ENCODE results near the gene ANLN. TPM values are rescaled to one million over a fixed set of nuclear protein-coding genes. Genes with fewer than 3 reads are reported as not detected.

The ANLN gene
- total and polyA plus RNA-seq, 7 experiments from 2014 or later = 0.30 to 48.6 (median 0.63) TPM; not detected in 1

DNA sequence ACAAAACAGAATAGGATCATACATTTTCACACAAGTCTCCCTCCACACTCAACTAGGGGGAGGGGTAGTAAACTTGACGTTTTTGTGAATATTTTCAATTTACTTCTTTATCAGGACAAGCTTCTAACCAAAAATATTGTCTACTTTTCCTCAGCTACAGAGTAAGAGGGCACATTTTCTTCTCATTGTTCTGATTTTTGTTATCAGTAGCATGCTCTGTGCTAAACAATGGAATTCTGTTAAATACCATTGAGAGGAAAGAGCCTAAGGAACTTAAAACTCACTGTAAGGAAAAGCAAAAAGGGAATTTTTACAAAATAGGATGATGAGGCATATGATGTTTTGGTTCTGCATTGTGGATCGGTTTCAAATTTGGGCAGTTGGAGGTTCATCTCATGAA is 41.2 kb downstream of the ANLN start:
- Histone ChIP-seq H3K36me3 (ENCODE audit: control insufficient read depth in 2 of 3, insufficient read depth in 3 of 3, low read length in 3 of 3) (no peaks in the 10 kb centered on the region), H3K9me3 (ENCODE audit: control insufficient read depth in 2 of 3, low read length in 3 of 3) (no peaks in the 10 kb centered on the region), H3K27ac (ENCODE audit: low read depth, low read length) (no peak overlapping the region), H3K4me1 (ENCODE audit: control insufficient read depth in 2 of 2, insufficient read depth in 2 of 2, low read length in 2 of 2) (no peaks in the 10 kb centered on the region), H3K27me3 (ENCODE audit: control insufficient read depth in 2 of 2, insufficient read depth in 2 of 2, low read length in 2 of 2) (no peaks in the 10 kb centered on the region), H3K4me3 (ENCODE audit: low read length) (no peak overlapping the region)
- no peaks in the 10 kb centered on the region for H3K27me3 Mint-ChIP-seq
- H3K4me1 Mint-ChIP-seq = peaks cover 0 to 3% (median 0%) of the 10 kb centered on the region in 7 donors
- no peak overlapping the region for H3K27ac Mint-ChIP-seq
- no peak for ATAC-seq
- H3K9me3 Mint-ChIP-seq = peaks cover 0 to 13% (median 7%) of the 10 kb centered on the region in 11 donors
- no peak overlapping the region for H3K4me3 Mint-ChIP-seq
- ChIA-PET POLR2A (no interaction called here), CTCF (no interaction called here)
- intact Hi-C loops (cut with micrococcal nuclease) = no loop called here
- peaks cover 0 to 39% (median 3%) of the 10 kb centered on the region in 5 donors for H3K36me3 Mint-ChIP-seq
- no peak for DNase-seq

DNA sequence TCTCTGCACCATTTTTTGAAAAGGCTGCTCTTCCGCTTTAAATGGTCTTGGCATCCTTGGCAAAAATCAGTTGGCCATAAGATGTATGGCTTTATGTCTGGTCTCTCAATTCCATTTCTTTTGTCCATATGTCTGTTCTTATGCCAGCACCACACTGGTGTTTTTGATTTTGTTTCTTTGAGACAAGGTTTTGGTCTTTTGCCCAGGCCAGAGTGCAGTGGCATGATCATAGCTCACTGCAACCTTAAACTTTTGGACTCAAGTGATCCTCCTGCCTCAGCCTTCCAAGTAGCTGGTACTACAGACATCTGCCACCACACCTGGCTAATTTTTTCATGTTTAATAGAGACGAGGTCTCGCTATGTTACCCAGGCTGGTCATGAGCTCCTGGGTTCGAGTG is 48.5 kb downstream of the ANLN start:
- ChIA-PET POLR2A (no interaction called here), CTCF (no interaction called here)
- intact Hi-C loops (cut with micrococcal nuclease) = no loop called here
- Mint-ChIP-seq H3K36me3 (peaks cover 0 to 27% (median 0%) of the 10 kb centered on the region in 5 donors), H3K27ac (no peak overlapping the region), H3K4me1 (peaks cover 0 to 3% (median 0%) of the 10 kb centered on the region in 7 donors), H3K9me3 (peaks cover 0 to 4% (median 0%) of the 10 kb centered on the region in 11 donors), H3K4me3 (no peak overlapping the region), H3K27me3 (no peaks in the 10 kb centered on the region)
- no peak overlapping the region for H3K4me3 ChIP-seq (ENCODE audit: low read length)
- H3K36me3 ChIP-seq (ENCODE audit: control insufficient read depth in 2 of 3, insufficient read depth in 3 of 3, low read length in 3 of 3) = no peaks in the 10 kb centered on the region
- H3K4me1 ChIP-seq (ENCODE audit: control insufficient read depth in 2 of 2, insufficient read depth in 2 of 2, low read length in 2 of 2) = no peaks in the 10 kb centered on the region
- no peaks in the 10 kb centered on the region for H3K27me3 ChIP-seq (ENCODE audit: control insufficient read depth in 2 of 2, insufficient read depth in 2 of 2, low read length in 2 of 2)
- ATAC-seq = no peak
- no peak overlapping the region for H3K27ac ChIP-seq (ENCODE audit: low read depth, low read length)
- DNase-seq = no peak
- no peaks in the 10 kb centered on the region for H3K9me3 ChIP-seq (ENCODE audit: control insufficient read depth in 2 of 3, low read length in 3 of 3)

DNA sequence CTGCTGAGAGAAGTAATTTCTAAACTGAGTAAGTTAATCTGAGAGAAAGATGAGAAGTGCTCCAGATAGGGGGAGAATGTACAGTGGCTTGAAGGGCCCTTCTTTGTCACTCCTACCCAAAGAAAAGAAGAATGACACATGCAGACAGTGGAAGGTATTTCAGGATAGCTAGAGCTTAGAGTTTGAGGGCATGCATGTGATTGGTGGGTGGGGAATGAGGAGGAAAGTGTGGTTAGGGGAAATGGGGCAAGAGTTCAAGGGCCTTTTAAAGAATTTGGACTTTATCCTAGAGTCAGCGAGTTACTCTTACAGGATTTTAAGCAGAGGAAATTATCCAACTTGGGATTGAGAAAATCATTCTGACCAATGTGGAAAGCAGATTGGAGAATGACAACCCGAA is 50.0 kb downstream of the ANLN start:
- Mint-ChIP-seq H3K27ac (no peak overlapping the region), H3K27me3 (no peaks in the 10 kb centered on the region), H3K4me1 (no peaks in the 10 kb centered on the region), H3K36me3 (peaks cover 0 to 25% (median 0%) of the 10 kb centered on the region in 5 donors), H3K9me3 (no peaks in the 10 kb centered on the region), H3K4me3 (no peak overlapping the region)
- no peaks in the 10 kb centered on the region for H3K9me3 ChIP-seq (ENCODE audit: control insufficient read depth in 2 of 3, low read length in 3 of 3)
- no peaks in the 10 kb centered on the region for H3K4me1 ChIP-seq (ENCODE audit: control insufficient read depth in 2 of 2, insufficient read depth in 2 of 2, low read length in 2 of 2)
- no peak overlapping the region for H3K27ac ChIP-seq (ENCODE audit: low read depth, low read length)
- intact Hi-C loops (cut with micrococcal nuclease) = loop anchor here (2.0 to 5.0 kb wide), 3 partner anchors 72 to 759 kb away; a partner anchor contains a TSS
- ChIA-PET CTCF (interaction anchor here (1.1 kb wide), 1 partner anchor 914 kb away, joined by 3 read pairs; no protein-coding TSS in a partner anchor), POLR2A (no interaction called here)
- DNase-seq (no peak), ATAC-seq (no peak)
- no peaks in the 10 kb centered on the region for H3K27me3 ChIP-seq (ENCODE audit: control insufficient read depth in 2 of 2, insufficient read depth in 2 of 2, low read length in 2 of 2)
- no peak overlapping the region for H3K4me3 ChIP-seq (ENCODE audit: low read length)
- H3K36me3 ChIP-seq (ENCODE audit: control insufficient read depth in 2 of 3, insufficient read depth in 3 of 3, low read length in 3 of 3) = no peaks in the 10 kb centered on the region

DNA sequence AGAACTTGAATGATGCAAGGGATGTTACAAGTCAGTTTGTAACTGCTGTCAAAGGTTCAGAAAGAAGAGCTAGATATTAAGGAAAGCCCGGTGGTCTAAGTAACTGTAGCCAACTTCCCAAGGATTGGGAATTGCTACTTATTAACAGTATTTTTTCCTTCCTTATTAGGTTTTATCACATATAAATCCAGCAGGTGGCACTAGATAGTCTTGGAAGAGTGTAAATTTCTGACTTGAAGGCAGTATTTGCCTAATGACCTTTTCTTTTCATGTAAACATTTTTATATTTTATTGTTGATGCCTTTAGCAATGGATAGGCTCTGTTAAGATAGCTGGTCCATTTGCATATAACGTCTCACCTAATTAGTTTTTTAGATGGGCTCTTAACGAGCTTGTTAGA is 51.2 kb downstream of the ANLN start:
- no peaks in the 10 kb centered on the region for H3K36me3 ChIP-seq (ENCODE audit: control insufficient read depth in 2 of 3, insufficient read depth in 3 of 3, low read length in 3 of 3)
- H3K9me3 ChIP-seq (ENCODE audit: control insufficient read depth in 2 of 3, low read length in 3 of 3) = no peaks in the 10 kb centered on the region
- CTCF ChIA-PET = interaction anchor here (0.6 to 2.6 kb wide), 10 partner anchors 13 to 912 kb away, joined by 3 to 16 read pairs (median 4); no protein-coding TSS in a partner anchor

DNA sequence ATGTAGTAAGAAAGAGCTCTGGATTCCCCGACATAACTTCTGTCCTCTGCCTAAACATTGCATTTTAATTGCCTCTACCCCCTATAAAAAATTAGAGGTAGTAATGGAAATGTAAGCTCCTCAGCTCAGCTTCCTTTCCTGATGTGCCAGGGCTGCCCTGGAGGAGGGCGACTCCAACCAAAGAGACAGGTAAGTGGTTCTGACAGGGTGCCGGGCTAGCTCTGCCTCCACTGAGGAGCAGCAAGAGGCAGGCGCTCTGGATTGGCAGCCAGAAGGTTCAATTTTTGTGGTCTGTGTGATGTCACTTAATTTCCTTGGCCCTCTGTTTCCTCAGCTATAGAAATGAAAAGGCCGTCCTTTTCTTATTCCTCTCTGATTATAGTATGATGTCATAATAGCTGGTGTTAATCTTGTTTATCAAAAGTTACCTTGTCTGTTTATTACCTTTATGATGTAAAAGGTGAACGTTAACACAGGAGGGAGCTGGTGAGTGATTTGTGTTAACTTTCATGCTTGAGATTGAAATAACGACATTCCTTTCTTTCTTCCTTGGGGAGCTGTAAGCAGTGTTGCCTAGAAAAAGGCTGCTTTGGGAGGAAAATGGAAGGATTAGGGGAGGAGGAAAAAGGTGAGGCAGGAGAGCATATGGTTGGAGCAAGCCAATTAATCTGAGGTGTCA is 51.8 kb downstream of the ANLN start:
- Histone ChIP-seq H3K27ac (ENCODE audit: low read depth, low read length) (no peak overlapping the region), H3K9me3 (ENCODE audit: control insufficient read depth in 2 of 3, low read length in 3 of 3) (no peaks in the 10 kb centered on the region), H3K4me1 (ENCODE audit: control insufficient read depth in 2 of 2, insufficient read depth in 2 of 2, low read length in 2 of 2) (no peaks in the 10 kb centered on the region), H3K36me3 (ENCODE audit: control insufficient read depth in 2 of 3, insufficient read depth in 3 of 3, low read length in 3 of 3) (no peaks in the 10 kb centered on the region), H3K4me3 (ENCODE audit: low read length) (no peak overlapping the region), H3K27me3 (ENCODE audit: control insufficient read depth in 2 of 2, insufficient read depth in 2 of 2, low read length in 2 of 2) (no peaks in the 10 kb centered on the region)
- H3K9me3 Mint-ChIP-seq = no peaks in the 10 kb centered on the region
- no peak overlapping the region for H3K27ac Mint-ChIP-seq
- POLR2A ChIA-PET = interaction anchor here (1.2 kb wide), 1 partner anchor 74 kb away, joined by 3 read pairs; a partner anchor contains a TSS
- CTCF ChIA-PET = interaction anchor here (0.6 to 2.6 kb wide), 9 partner anchors 14 to 759 kb away, joined by 3 to 16 read pairs (median 4); no protein-coding TSS in a partner anchor
- intact Hi-C loops (cut with micrococcal nuclease) = loop anchor here (1.0 to 5.0 kb wide), 6 partner anchors 74 to 760 kb away; a partner anchor contains a TSS
- H3K4me3 Mint-ChIP-seq = no peak overlapping the region
- peaks cover 0 to 24% (median 0%) of the 10 kb centered on the region in 5 donors for H3K36me3 Mint-ChIP-seq
- H3K27me3 Mint-ChIP-seq = no peaks in the 10 kb centered on the region
- peaks cover 0 to 2% (median 0%) of the 10 kb centered on the region in 7 donors for H3K4me1 Mint-ChIP-seq
- DNase-seq (no peak), ATAC-seq (no peak)

More for the DNA sequence above, 51.2 kb downstream of the ANLN start:
- DNase-seq = peak in 4 of 9 donors; percentile 3 to 19 (median 10)
- Histone ChIP-seq H3K27me3 (ENCODE audit: control insufficient read depth in 2 of 2, insufficient read depth in 2 of 2, low read length in 2 of 2) (no peaks in the 10 kb centered on the region), H3K27ac (ENCODE audit: low read depth, low read length) (no peak overlapping the region), H3K4me1 (ENCODE audit: control insufficient read depth in 2 of 2, insufficient read depth in 2 of 2, low read length in 2 of 2) (no peaks in the 10 kb centered on the region), H3K4me3 (ENCODE audit: low read length) (no peak overlapping the region)
- H3K36me3 Mint-ChIP-seq = peaks cover 0 to 23% (median 0%) of the 10 kb centered on the region in 5 donors
- intact Hi-C loops (cut with micrococcal nuclease) = loop anchor here (1.0 to 5.0 kb wide), 6 partner anchors 74 to 760 kb away; a partner anchor contains a TSS
- no peak for ATAC-seq
- no peak overlapping the region for H3K4me3 Mint-ChIP-seq
- no peak overlapping the region for H3K27ac Mint-ChIP-seq
- POLR2A ChIA-PET = interaction anchor here (1.2 kb wide), 1 partner anchor 74 kb away, joined by 3 read pairs; a partner anchor contains a TSS
- H3K27me3 Mint-ChIP-seq = no peaks in the 10 kb centered on the region
- no peaks in the 10 kb centered on the region for H3K4me1 Mint-ChIP-seq
- H3K9me3 Mint-ChIP-seq = no peaks in the 10 kb centered on the region

DNA sequence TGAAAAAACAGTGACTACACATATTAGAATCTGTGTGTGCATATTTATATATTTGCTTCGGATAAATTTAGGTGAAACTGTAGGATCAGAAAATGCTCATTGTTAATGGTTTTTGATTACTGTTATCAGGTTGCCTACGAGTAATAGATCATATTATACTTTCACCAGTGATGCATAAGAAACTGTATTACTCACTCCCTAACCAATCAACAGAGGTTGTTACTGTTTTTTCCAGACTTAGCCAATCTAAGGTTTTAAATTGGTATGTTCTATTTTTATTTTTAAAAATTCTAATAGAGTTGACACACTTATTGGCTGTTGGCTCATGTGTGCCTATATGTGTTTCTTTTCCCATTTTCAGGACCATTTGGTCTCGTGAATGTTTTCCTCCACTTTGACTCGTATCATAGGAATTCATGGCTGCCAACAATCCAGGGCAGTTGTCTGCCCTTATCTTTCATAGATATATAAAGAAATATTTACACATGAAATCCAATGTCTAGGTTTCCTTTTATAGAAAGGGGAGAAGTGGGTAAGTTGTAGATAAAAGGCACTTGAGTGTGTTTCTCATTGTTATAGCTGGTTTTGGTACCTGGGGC is 59.2 kb downstream of the ANLN start:
- Histone ChIP-seq H3K27me3 (ENCODE audit: control insufficient read depth in 2 of 2, insufficient read depth in 2 of 2, low read length in 2 of 2) (no peaks in the 10 kb centered on the region), H3K36me3 (ENCODE audit: control insufficient read depth in 2 of 3, insufficient read depth in 3 of 3, low read length in 3 of 3) (no peaks in the 10 kb centered on the region), H3K27ac (ENCODE audit: low read depth, low read length) (no peak overlapping the region), H3K4me1 (ENCODE audit: control insufficient read depth in 2 of 2, insufficient read depth in 2 of 2, low read length in 2 of 2) (no peaks in the 10 kb centered on the region), H3K4me3 (ENCODE audit: low read length) (no peak overlapping the region), H3K9me3 (ENCODE audit: control insufficient read depth in 2 of 3, low read length in 3 of 3) (no peaks in the 10 kb centered on the region)
- Mint-ChIP-seq H3K27ac (no peak overlapping the region), H3K4me1 (peaks cover 0 to 2% (median 0%) of the 10 kb centered on the region in 7 donors), H3K27me3 (no peaks in the 10 kb centered on the region), H3K36me3 (peaks cover 0 to 37% (median 0%) of the 10 kb centered on the region in 5 donors), H3K4me3 (no peak overlapping the region), H3K9me3 (no peaks in the 10 kb centered on the region)
- intact Hi-C loops (cut with micrococcal nuclease) = no loop called here
- no peak for ATAC-seq
- DNase-seq = no peak
- CTCF ChIA-PET = no interaction called here
- POLR2A ChIA-PET = interaction anchor here (0.6 kb wide), 1 partner anchor 267 kb away, joined by 3 read pairs; no protein-coding TSS in a partner anchor

Measured in naive thymus-derived CD4-positive, alpha-beta T cell (primary cell).